Iris pigment epithelial cell (primary cell): Measurements from ENCODE around the gene PCSK4.
A peak's percentile ranks its signal among the peaks of the same experiment; 100 is the strongest.

Experiments
- DNase-seq: peaks from one replicate; pipeline ENCODE4 v3.0.0-alpha.2; 2011; ENCODE audit warnings: low read depth

PCSK4 gene

GRCh38 chr19:1453525-1454364 is 36.4 kb downstream of the PCSK4 start:
- DNase-seq = no peak

- DNase-seq = no peak
Observed at GRCh38 chr19:1452802-1453524, 37.2 kb downstream of the PCSK4 start.

- no peak for DNase-seq
Observed at GRCh38 chr19:1451916-1452801, 38.0 kb downstream of the PCSK4 start.

- no peak for DNase-seq
Observed at GRCh38 chr19:1450735-1451731, 39.1 kb downstream of the PCSK4 start.

GRCh38 chr19:1449467-1450442 is 40.4 kb downstream of the PCSK4 start, which contains the start of gene APC2:
APC2 (plus strand) TSS chr19:1450121; CDS start chr19:1453002, 2,881 bp downstream.
- DNase-seq = peak; percentile 30

- no peak for DNase-seq
Observed at GRCh38 chr19:1447944-1448343, 42.2 kb downstream of the PCSK4 start.

- no peak for DNase-seq
Observed at GRCh38 chr19:1447504-1447903, 42.6 kb downstream of the PCSK4 start.

GRCh38 chr19:1446713-1447481 is 43.3 kb downstream of the PCSK4 start:
- DNase-seq = no peak

- DNase-seq = no peak
Observed at GRCh38 chr19:1445932-1446712, 44.0 kb downstream of the PCSK4 start.

- peak; percentile 40 for DNase-seq
Observed at GRCh38 chr19:1445185-1445931, 44.8 kb downstream of the PCSK4 start.

GRCh38 chr19:1441677-1442438 is 48.3 kb downstream of the PCSK4 start:
- no peak for DNase-seq

GRCh38 chr19:1441022-1441426 is 49.1 kb downstream of the PCSK4 start:
- no peak for DNase-seq

- no peak for DNase-seq
Observed at GRCh38 chr19:1440418-1440801, 49.7 kb downstream of the PCSK4 start.

GRCh38 chr19:1439525-1440417 is 50.4 kb downstream of the PCSK4 start:
- DNase-seq = peak; percentile 30

- DNase-seq = no peak
Observed at GRCh38 chr19:1438933-1439354, 51.2 kb downstream of the PCSK4 start.
